HG02884 (cell line): ENCODE data around the gene NSF.
"Not testable (repeated sequence)": the region's sequence is repeated elsewhere in the genome, so short reads cannot be mapped to it uniquely, and the experiment has no call there.

Experiments used
- ATAC-seq: cut with Tn5 transposase; IDR thresholded peaks from one replicate; pipeline ENCODE4 v1.9.1; 2021; ENCODE audit warnings: mild to moderate bottlenecking, moderate library complexity; ENCODE audit not compliant: unreplicated experiment

NSF gene

GRCh38 chr17:46696522-46696921 lies 106.1 kb downstream of the NSF start:
- ATAC-seq, result not testable (repeated sequence)

- ATAC-seq, result not testable (repeated sequence)
Measured at GRCh38 chr17:46699014-46699413, 108.5 kb downstream of the NSF start.

DNA sequence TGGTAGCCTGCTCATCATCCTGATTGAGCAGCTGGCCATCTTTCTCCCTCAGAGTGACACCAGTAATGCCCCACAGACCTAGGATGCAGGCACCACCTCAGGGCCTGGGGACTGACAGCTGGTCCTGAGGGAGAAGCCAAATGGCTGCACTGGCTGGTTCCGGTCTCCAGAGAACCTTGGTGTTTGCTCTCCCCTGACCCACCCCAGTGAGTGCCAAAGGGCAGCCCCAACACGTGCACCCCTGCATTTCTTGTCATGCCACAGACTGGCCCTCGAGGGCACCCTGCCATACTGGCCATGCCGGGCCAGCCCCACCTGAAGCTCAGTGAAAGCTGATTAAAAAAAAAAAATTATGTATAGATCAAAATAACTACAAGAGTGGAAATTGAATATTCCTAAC lies 127.5 kb downstream of the NSF start:
- no peak for ATAC-seq

GRCh38 chr17:46719891-46720290 lies 129.4 kb downstream of the NSF start:
- no peak for ATAC-seq

DNA sequence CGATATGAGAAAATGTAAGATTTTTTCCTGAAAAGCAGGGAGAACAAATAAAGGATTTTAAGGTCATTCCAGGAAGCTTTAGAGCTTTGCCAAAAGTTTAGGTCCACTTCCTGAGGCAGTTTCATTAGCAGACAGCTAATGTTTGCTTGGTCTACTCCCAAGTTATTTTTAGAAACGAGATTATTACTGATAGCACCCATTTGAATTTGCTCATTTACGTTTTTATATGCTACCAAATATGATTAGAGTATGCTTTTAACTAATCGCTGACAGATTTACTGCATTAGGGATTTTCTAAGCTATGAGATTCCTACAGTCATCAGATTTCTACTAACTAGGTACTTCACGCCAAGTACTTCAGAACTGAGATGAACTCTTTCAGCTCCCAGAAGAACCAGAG lies 129.9 kb downstream of the NSF start:
- ATAC-seq, result no peak

GRCh38 chr17:46722662-46723285 lies 132.3 kb downstream of the NSF start:
- ATAC-seq, result no peak

DNA sequence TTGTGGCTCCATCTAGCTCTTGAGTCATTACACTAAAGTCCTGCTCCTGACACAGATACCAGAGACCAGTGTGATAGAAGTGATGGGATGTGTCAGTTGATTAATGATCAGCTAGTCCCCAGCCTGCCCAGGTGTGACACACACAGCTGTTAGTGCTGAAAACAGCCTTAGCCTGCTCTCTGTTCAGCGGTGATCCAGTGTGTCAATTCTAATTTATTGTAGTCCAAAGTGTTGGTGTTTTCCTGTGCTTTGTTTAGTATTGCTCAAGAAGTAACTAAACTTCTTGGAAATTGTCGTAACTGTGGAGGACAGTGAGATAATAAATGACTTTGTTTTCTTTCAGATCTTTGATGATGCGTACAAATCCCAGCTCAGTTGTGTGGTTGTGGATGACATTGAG lies 135.7 kb downstream of the NSF start:
- no peak for ATAC-seq

- ATAC-seq, result no peak
Measured at GRCh38 chr17:46727572-46728348, 137.3 kb downstream of the NSF start.

DNA sequence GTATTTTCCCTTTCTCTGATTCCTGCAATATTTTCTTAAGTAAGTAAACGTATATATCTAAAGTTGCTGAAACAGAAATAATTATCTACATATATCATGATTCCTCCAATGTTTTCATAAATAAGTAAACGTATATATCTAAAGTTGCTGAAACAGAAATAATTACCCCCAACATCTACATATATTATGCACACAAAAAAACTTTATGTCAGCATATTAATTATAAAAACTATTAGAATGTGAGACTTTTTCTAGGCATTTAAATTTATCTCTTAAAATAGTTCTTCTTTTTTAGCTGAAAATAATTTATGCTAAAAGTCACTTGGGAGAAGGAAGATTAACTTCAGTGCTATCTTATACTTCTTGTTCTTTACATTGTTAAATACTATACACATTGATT lies 139.6 kb downstream of the NSF start:
- ATAC-seq, result no peak

DNA sequence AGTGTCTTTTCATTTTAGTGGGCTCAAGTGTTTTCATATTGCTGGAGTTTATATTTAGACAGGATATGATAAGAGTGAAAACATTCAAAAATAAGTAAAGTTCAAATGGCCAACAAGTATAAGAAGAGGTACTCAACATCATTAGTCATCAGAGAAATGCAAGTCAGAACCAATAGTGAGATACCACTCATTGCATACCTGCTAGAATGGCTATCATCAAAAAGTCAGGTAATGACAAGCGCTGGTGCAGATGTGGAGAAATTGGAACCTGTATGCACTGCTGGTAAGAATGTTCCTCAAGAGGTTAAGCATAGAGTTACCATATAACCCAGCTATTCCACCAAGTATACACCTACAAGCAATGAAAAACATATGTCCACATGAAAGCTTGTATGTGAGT lies 140.2 kb downstream of the NSF start:
- no peak for ATAC-seq

- ATAC-seq, result no peak
Measured at GRCh38 chr17:46732160-46732559, 141.7 kb downstream of the NSF start.

DNA sequence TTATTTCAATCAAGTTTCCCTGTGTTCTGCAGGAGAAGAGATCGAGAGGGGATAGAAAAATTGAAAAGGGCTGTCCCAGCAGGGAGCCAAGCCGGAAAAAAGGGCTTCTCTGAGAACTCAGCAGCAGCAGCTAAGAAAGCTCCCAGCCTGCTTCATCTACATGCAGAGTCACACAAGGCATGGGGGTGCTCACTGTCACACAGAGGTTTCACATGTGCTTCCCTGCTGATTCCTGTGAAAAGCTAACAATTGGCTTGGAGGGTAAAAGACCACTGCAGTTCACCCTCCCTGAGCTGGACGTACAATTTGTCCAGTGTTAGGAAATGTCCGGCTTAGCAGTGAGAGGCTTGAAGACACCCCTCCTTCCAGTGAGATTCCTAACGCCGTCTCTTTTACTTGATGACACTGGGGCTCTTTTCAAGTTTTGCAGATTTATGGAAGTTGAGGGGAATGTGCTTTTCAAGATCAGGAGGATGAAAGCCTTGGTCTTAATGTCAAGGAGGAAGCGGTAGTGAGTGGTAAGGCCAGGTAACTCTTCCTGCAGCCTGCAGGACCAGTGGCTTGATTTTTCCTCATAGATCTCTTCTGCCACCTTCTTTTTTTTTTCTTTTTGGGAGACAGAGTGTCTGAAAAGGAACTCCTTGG lies 142.4 kb downstream of the NSF start:
- no peak for ATAC-seq

- no peak for ATAC-seq
Measured at GRCh38 chr17:46733837-46734475, 143.5 kb downstream of the NSF start.

DNA sequence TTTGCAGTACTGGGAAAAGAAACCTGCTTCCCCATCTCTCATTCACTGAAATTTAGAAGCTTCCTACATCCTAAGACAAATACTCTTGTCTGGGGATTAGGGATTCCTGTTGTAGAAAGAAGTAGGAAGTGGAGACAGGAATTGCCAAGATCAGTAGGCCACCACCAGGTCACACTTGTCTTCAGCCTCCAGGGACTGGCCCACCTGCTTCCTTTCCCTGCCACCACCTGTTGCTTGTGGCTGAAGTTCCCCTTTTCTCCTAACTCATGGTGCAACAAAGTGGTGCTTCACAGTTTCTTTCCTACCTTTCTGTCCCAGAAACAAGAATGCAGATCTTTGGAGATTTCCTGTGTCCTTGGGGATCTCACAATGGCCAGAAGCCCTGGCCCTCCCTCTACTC lies 145.6 kb downstream of the NSF start:
- no peak for ATAC-seq

DNA sequence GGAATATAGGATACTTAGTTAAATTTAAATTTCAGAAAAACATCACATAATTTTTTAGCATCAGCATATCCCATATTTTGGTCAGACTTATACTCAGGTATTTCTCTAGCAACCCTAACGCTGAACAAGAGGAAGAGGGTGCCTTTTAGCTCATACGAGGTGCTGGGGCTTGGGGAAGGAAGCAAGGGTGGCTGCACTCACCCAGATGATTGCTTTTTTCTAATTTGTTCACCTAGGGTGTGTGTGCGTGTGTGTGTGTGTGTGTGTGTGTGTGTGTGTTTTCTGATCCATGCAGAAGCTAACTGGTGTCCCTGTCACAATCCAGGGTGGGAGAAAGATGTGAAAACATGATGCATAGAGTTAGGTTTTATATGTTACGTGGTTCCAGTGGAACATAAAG lies 146.9 kb downstream of the NSF start:
- no peak for ATAC-seq

DNA sequence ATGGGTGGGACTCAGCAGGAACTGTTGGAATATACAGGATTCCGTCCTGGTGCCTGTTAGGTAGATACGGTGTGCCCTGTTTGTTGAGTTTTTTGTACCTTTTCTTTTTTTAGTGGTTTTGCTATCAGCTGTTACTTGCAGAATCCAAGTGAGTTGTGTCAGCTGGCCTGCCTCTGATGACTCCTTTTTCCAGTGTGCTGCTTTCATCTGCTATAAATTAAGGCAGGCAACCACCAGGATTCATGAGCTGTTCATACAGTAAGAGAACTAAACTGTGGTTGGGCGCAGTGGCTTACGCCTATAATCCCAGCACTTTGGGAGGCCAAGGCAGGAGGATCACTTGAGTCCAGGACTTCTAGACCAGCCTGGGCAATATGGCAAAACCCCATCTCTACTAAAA lies 148.1 kb downstream of the NSF start:
- no peak for ATAC-seq

DNA sequence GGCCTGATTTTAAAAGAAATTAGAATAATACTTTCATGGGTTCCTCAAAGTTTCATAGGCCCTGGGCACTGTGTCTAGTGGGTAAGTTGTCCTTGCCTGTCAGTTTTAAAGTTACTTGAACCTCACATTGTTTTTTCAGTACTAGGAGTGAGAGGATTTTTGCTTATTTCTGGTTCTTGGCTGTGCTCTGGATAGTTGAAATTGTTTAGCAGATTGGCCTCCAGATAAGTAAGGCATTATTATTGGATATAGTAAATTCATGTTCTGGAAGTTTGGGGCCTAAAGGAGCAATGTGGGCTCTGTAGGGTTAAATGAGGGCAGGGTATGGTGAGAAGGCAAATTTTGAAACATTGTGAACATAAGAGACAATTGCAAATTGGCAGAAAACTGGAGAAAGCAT lies 149.5 kb downstream of the NSF start:
- ATAC-seq, result no peak

- ATAC-seq, result no peak
Measured at GRCh38 chr17:46741122-46741730, 150.8 kb downstream of the NSF start.

- no peak for ATAC-seq
Measured at GRCh38 chr17:46742565-46743270, 152.2 kb downstream of the NSF start.

- ATAC-seq, result no peak
Measured at GRCh38 chr17:46744441-46744840, 154.0 kb downstream of the NSF start.

- ATAC-seq, result no peak
Measured at GRCh38 chr17:46745376-46745775, 154.9 kb downstream of the NSF start.
